Gastroesophageal sphincter (tissue), 4 donors: Measurements from ENCODE around the gene CBLB. TPM values are rescaled to one million over a fixed set of nuclear protein-coding genes. Genes with fewer than 3 reads are reported as not detected.

ENCODE experiments used
- ATAC-seq: fragments of 150-250 bp; one replicate; pipeline ENCODE4 v1.9.1; 2016; ENCODE audit warnings: mild to moderate bottlenecking, moderate library complexity
- H3K27ac ChIP-seq, 4 donors: fragments of 200-600 bp; sonication (generic) in 3 of 4; 1 replicate in 3 of 4; 2 replicates in 1 of 4; pipeline ENCODE4 v1.5.1; 2016 to 2019
- H3K27me3 ChIP-seq: fragments of 200-600 bp; sonication (generic); one replicate; pipeline ENCODE4 v1.5.1; 2019
- H3K36me3 ChIP-seq, 2 donors: fragments of 200-600 bp; sonication (generic); one replicate each; pipeline ENCODE4 v1.5.1; 2019; ENCODE audit warnings: control low read depth in 1 of 2
- H3K4me1 ChIP-seq, 3 donors: fragments of 200-600 bp; sonication (generic); 1 replicate in 2 of 3; 2 replicates in 1 of 3; pipeline ENCODE4 v1.5.1; 2016 to 2019; ENCODE audit warnings: control low read depth in 2 of 3
- H3K4me3 ChIP-seq, 2 donors: fragments of 200-600 bp; sonication (generic); one replicate each; pipeline ENCODE4 v1.5.1; 2019; ENCODE audit warnings: mild to moderate bottlenecking in 1 of 2, moderate library complexity in 1 of 2
- H3K9me3 ChIP-seq, 3 donors: fragments of 200-600 bp; sonication (generic); one replicate each; pipeline ENCODE4 v1.5.1; 2017 to 2019; ENCODE audit warnings: control low read depth in 2 of 3
- EP300 ChIP-seq: sonication (generic); formaldehyde crosslinking; IDR thresholded peaks from one replicate; pipeline ENCODE4 v1.6.1; 2017; ENCODE audit warnings: antibody characterized with exemption, mild to moderate bottlenecking
- POLR2A ChIP-seq, 2 donors: fragments of 450-650 bp; IDR thresholded peaks; one replicate each; pipeline ENCODE4 v1.6.1; 2017; ENCODE audit warnings: antibody characterized with exemption in 2 of 2, mild to moderate bottlenecking in 2 of 2, moderate library complexity in 1 of 2
- POLR2AphosphoS5 ChIP-seq: sonication (generic); formaldehyde crosslinking; IDR thresholded peaks from one replicate; pipeline ENCODE4 v1.6.1; 2017; ENCODE audit warnings: antibody characterized with exemption
- WGBS, 2 donors: methylation state at CpG; one replicate each; pipeline ENCODE4 v1.1.5; 2018; ENCODE audit warnings: low coverage in 1 of 2; 5-methylcytosine and 5-hydroxymethylcytosine counted together
- total RNA-seq, 4 donors: library from RNA; depleted of rRNA; stranded (reverse); fragments of >200 nt; gene quantifications; one replicate each; pipeline ENCODE4 v1.1.0, GENCODE V29; 2016
- TF ChIP-seq, protein P1 (sequence below), 4 experiments: fragments of 200-600 bp in 2 of 4; fragments of 450-650 bp in 2 of 4; sonication (generic) in 1 of 4; IDR thresholded peaks; one replicate each; pipeline ENCODE4 v1.5.1; 2017 to 2019; ENCODE audit warnings: antibody characterized with exemption in 4 of 4, mild to moderate bottlenecking in 2 of 4, moderate library complexity in 2 of 4

Gene CBLB
- total RNA-seq, 4 donors from 2014 or later, result 27.4 to 59.4 (median 40.4) TPM

DNA sequence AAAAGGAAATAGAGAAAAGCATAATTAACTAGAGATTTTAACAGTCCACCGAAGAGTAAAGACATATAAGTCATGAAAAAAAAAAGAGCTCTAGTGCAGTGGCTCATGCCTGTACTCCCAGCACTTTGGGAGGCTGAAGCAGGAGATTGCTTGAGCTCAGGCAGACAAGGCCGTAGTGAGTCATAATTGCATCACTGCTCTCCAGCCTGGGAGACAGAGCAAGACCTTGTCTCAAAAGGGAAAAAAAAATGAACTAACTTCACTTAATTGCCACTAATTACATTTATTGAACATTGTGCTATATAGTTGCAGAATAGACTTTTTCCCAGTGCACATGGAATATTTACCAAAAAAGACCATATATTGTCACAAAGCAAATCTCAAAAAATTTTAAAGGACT is 221.8 kb downstream of the CBLB start:
- no peaks in the 10 kb centered on the region for H3K36me3 ChIP-seq
- H3K27ac ChIP-seq, result no peak overlapping the region
- H3K9me3 ChIP-seq, result no peaks in the 10 kb centered on the region
- WGBS, 2 donors, result 64 to 83% methylated on average over 2 of the region's 2 CpGs
- ATAC-seq, result no peak
- H3K27me3 ChIP-seq, result no peaks in the 10 kb centered on the region
- H3K4me3 ChIP-seq, result no peak overlapping the region
- TF ChIP-seq EP300 (no peak), POLR2A (IDR thresholded peaks at IDR 0.05) (no peak), POLR2AphosphoS5 (no peak)
- TF ChIP-seq, protein P1, sequence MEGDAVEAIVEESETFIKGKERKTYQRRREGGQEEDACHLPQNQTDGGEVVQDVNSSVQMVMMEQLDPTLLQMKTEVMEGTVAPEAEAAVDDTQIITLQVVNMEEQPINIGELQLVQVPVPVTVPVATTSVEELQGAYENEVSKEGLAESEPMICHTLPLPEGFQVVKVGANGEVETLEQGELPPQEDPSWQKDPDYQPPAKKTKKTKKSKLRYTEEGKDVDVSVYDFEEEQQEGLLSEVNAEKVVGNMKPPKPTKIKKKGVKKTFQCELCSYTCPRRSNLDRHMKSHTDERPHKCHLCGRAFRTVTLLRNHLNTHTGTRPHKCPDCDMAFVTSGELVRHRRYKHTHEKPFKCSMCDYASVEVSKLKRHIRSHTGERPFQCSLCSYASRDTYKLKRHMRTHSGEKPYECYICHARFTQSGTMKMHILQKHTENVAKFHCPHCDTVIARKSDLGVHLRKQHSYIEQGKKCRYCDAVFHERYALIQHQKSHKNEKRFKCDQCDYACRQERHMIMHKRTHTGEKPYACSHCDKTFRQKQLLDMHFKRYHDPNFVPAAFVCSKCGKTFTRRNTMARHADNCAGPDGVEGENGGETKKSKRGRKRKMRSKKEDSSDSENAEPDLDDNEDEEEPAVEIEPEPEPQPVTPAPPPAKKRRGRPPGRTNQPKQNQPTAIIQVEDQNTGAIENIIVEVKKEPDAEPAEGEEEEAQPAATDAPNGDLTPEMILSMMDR (IDR thresholded peaks at IDR 0.05), result no peak
- H3K4me1 ChIP-seq, result no peaks in the 10 kb centered on the region

DNA sequence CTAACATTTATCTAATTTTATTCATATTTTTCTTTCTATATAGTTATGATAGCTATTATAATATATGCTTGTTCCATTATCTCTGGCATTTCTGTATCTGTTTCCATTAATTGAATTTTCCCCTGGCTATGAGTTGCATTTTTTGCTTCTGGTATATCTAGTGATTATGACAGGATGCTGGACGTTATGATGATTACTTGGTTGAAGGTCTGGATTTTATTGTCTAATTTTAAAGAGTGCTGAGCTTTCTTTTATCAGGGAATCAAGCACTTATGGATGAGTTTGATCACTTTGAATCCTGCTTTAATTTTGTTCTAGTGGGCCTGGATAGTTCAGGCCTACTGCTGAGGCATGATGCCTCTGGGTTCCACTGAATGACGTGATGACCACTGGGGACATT is 229.7 kb downstream of the CBLB start:
- no peaks in the 10 kb centered on the region for H3K9me3 ChIP-seq
- no peak overlapping the region for H3K4me3 ChIP-seq
- no peaks in the 10 kb centered on the region for H3K4me1 ChIP-seq
- H3K36me3 ChIP-seq, result no peaks in the 10 kb centered on the region
- TF ChIP-seq POLR2A (IDR thresholded peaks at IDR 0.05) (no peak), EP300 (no peak), POLR2AphosphoS5 (no peak)
- TF ChIP-seq, protein P1 (IDR thresholded peaks at IDR 0.05), result no peak
- WGBS, 2 donors, result 68 to 70% methylated on average over 2 of the region's 2 CpGs
- H3K27ac ChIP-seq, result no peak overlapping the region
- H3K27me3 ChIP-seq, result no peaks in the 10 kb centered on the region
- no peak for ATAC-seq

DNA sequence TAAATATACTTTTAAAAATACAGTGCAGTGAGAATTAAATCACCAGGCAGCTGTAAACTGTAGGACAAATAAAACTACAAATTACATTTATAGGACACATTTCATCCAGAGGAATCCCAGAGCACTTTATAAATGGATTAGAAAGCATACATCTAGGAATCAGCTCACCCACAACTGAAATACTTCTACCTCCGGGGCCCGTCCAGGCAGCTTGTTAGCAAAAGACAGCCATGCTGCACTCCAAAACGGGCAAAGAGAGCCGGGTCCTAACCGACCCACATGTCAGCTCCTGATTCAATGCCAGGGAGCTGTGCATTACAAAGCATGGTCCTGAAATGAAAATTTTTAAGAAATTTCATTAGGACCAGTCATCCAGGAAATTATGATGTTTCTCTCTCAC is 234.1 kb downstream of the CBLB start:
- Histone ChIP-seq H3K27ac (no peak overlapping the region), H3K36me3 (no peaks in the 10 kb centered on the region), H3K9me3 (no peaks in the 10 kb centered on the region), H3K27me3 (no peaks in the 10 kb centered on the region), H3K4me3 (no peak overlapping the region), H3K4me1 (no peaks in the 10 kb centered on the region)
- TF ChIP-seq POLR2A (IDR thresholded peaks at IDR 0.05) (no peak), POLR2AphosphoS5 (no peak), EP300 (no peak)
- TF ChIP-seq, protein P1 (IDR thresholded peaks at IDR 0.05), result no peak
- 30 to 60% methylated on average over 1 to 2 of the region's 5 CpGs for WGBS, 2 donors
- ATAC-seq, result no peak

DNA sequence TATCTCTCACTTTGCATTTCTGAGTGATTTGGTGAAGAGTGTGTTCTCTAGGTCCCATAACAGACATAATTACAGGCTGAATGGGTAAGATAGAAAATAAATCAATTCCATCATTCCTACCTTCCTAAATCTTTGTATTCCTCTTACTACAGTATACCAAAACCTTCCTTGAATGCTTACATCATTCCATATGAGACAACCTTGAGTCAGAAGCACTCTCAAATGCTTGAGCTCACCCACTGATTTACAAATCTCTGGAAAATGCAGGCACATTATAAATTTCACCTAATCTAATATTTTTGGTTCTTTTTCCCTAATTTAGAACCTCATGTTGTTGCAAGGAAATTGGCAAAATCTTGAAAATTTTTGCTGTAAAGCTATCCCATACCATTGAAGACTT is 239.1 kb downstream of the CBLB start:
- TF ChIP-seq EP300 (no peak), POLR2AphosphoS5 (no peak), POLR2A (IDR thresholded peaks at IDR 0.05) (no peak)
- TF ChIP-seq, protein P1 (IDR thresholded peaks at IDR 0.05), result no peak
- no peaks in the 10 kb centered on the region for H3K27me3 ChIP-seq
- ATAC-seq, result no peak

DNA sequence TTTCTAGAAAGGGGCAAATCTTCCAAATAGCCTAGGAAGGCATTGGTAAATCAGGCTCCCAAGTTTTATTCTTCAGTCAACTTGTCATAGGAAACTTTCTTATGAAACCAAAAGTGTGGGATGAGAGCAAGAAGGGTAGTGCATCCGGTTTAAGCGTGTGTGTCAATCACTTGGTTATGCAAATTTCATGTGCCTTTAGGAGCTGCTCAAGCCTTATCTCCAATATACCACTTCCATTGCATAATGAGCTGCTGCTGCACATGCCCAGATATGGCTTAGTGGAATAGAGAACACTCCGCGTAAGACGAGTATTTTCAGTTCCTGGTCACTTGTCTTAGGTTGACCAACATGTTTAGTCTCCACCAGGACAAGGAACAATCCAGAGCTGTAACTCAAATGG is 242.1 kb downstream of the CBLB start:
- no peaks in the 10 kb centered on the region for H3K36me3 ChIP-seq
- no peaks in the 10 kb centered on the region for H3K27me3 ChIP-seq
- TF ChIP-seq POLR2A (IDR thresholded peaks at IDR 0.05), result no peak
- no peak for TF ChIP-seq EP300
- TF ChIP-seq, protein P1 (IDR thresholded peaks at IDR 0.05), result no peak
- no peak for TF ChIP-seq POLR2AphosphoS5
- no peaks in the 10 kb centered on the region for H3K9me3 ChIP-seq
- no peaks in the 10 kb centered on the region for H3K4me1 ChIP-seq
- no peak overlapping the region for H3K27ac ChIP-seq
- WGBS, 2 donors, result 94 to 98% methylated on average over 5 of the region's 5 CpGs
- no peak overlapping the region for H3K4me3 ChIP-seq
- no peak for ATAC-seq

More for the DNA sequence above, 239.1 kb downstream of the CBLB start:
- no peak overlapping the region for H3K4me3 ChIP-seq
- no peaks in the 10 kb centered on the region for H3K9me3 ChIP-seq
- no peaks in the 10 kb centered on the region for H3K4me1 ChIP-seq
- no peak overlapping the region for H3K27ac ChIP-seq
- no peaks in the 10 kb centered on the region for H3K36me3 ChIP-seq
